Loucy (cell line): ENCODE measurements around the gene APPBP2.

Source experiments
- EZH2phosphoT487 ChIP-seq: fragments of 200-600 bp; IDR thresholded peaks from 2 replicates; pipeline ENCODE4 v1.6.1; 2018; ENCODE audit warnings: antibody characterized with exemption, mild to moderate bottlenecking, moderate library complexity, borderline replicate concordance
- TF ChIP-seq, protein P1 (sequence below): fragments of 200-600 bp; sonication (generic); conservative IDR thresholded peaks from 2 replicates; pipeline ENCODE4 v1.5.1; 2014; ENCODE audit warnings: mild to moderate bottlenecking, antibody characterized with exemption, low read length

DNA sequence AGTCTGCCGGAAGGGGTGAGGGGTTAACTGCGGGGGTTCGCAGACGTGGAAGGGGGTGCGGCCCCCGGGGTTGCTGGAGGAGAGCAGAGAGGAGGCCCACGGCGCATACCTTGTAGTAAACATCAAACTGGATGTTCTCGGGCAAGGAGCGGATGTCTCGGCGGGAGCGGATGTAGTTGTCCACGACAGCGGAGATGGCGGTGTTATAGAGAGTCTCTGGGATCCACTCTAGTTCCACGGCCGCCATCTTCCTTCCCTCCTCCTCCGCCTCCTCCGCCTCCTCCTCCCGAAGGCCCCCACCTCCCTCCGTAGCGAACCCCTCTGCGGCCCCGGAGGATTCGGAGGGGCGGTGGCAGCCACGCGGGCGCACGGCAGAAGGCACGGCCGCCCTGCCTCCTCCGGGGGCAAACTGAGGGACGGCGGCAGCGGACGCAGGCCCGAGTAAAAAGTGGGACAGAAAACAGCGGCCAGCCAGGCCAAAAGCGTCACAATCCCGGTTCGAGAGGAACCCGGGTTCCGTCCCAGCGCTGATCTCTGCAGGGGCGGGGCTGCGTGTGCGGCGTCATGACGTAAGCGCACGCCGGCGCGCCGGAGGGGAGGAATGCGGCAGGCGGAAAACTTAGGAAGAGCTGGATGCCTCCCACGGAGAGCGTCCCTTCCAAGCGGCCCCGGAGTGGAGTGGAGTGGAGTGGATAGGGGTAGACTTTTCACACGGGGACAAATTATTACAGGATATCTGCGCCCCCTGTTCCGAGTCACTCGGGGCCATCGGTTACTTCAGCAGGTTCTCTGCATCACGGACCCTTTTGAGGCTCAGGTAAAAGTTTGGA lies at the start of gene APPBP2:
- TF ChIP-seq, protein P1, sequence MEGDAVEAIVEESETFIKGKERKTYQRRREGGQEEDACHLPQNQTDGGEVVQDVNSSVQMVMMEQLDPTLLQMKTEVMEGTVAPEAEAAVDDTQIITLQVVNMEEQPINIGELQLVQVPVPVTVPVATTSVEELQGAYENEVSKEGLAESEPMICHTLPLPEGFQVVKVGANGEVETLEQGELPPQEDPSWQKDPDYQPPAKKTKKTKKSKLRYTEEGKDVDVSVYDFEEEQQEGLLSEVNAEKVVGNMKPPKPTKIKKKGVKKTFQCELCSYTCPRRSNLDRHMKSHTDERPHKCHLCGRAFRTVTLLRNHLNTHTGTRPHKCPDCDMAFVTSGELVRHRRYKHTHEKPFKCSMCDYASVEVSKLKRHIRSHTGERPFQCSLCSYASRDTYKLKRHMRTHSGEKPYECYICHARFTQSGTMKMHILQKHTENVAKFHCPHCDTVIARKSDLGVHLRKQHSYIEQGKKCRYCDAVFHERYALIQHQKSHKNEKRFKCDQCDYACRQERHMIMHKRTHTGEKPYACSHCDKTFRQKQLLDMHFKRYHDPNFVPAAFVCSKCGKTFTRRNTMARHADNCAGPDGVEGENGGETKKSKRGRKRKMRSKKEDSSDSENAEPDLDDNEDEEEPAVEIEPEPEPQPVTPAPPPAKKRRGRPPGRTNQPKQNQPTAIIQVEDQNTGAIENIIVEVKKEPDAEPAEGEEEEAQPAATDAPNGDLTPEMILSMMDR = no peak
- no peak for TF ChIP-seq EZH2phosphoT487
